DOHH2 (cell line): ENCODE measurements around the gene SMCR8.

Experiments used
- EZH2phosphoT487 ChIP-seq: fragments of 200-600 bp; sonication (generic); IDR thresholded peaks from 2 replicates; pipeline ENCODE4 v1.6.1; 2017; ENCODE audit warnings: borderline replicate concordance, mild to moderate bottlenecking, antibody characterized with exemption, low read length, moderate library complexity, mixed read lengths
- TF ChIP-seq, protein P1 (sequence below): fragments of 200-600 bp; sonication (generic); IDR thresholded peaks from one replicate; pipeline ENCODE4 v1.5.1; 2014; ENCODE audit warnings: antibody characterized with exemption, mild to moderate bottlenecking, low read depth, low read length; ENCODE audit not compliant: poor library complexity, severe bottlenecking

DNA sequence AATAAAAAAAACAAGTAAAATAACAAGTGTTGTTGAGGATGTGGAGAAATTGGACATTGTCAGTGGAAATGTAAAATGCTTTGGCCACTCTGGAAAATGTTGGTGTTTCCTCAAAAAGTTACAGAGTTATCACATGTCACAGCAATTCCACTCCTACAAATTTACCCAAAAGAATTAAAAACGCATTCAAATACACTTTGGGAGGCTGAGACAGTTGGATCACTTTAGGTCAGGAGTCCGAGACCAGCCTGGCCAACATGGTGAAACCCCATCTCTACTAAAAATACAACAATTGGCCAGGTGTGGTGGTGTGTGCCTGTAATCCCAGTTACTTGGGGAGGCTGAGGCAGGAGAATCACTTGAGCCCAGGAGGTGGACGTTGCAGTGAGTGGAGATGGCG lies 5.9 kb upstream of the SMCR8 start:
- TF ChIP-seq, protein P1, sequence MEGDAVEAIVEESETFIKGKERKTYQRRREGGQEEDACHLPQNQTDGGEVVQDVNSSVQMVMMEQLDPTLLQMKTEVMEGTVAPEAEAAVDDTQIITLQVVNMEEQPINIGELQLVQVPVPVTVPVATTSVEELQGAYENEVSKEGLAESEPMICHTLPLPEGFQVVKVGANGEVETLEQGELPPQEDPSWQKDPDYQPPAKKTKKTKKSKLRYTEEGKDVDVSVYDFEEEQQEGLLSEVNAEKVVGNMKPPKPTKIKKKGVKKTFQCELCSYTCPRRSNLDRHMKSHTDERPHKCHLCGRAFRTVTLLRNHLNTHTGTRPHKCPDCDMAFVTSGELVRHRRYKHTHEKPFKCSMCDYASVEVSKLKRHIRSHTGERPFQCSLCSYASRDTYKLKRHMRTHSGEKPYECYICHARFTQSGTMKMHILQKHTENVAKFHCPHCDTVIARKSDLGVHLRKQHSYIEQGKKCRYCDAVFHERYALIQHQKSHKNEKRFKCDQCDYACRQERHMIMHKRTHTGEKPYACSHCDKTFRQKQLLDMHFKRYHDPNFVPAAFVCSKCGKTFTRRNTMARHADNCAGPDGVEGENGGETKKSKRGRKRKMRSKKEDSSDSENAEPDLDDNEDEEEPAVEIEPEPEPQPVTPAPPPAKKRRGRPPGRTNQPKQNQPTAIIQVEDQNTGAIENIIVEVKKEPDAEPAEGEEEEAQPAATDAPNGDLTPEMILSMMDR: no peak
- TF ChIP-seq EZH2phosphoT487: no peak
